ENCODE data around the gene KDM6A. TPM values are rescaled to one million over a fixed set of nuclear protein-coding genes. Genes with fewer than 3 reads are reported as not detected.

Gene KDM6A
- total RNA-seq, 1 experiment from 2014 or later = 42.8 TPM

GRCh38 chrX:44884944-44885343 is 12.0 kb downstream of the KDM6A start:
- H3K23me2 ChIP-seq (ENCODE audit: insufficient read length, low read depth, low read length, poor library complexity, severe bottlenecking) = no peaks in the 10 kb centered on the region
- H3K56ac ChIP-seq (ENCODE audit: insufficient read length, low read depth, low read length) = no peak overlapping the region
- H2AK5ac ChIP-seq (ENCODE audit: insufficient read length, low read length) = no peak overlapping the region
- H3K9ac ChIP-seq (ENCODE audit: extremely low read depth, insufficient read length, low read length) = no peak overlapping the region
- Mint-ChIP-seq H3K27ac (no peak overlapping the region), H3K4me3 (no peak overlapping the region), H3K4me1 (0 out of 4 replicates have a peak, but pooled peaks cover 0 to 3% of the 10 kb centered on the region in 2 experiments), H3K9me3 (peaks cover 53 to 71% of the 10 kb centered on the region in 2 experiments), H3K36me3 (ENCODE audit: insufficient read depth in 1 of 3, low read depth in 3 of 3) (peaks cover 3 to 9% (median 4%) of the 10 kb centered on the region in 3 experiments; a peak in 6 of 7 replicates), H3K27me3 (ENCODE audit: low read depth) (no peaks in the 10 kb centered on the region)
- H2BK5ac ChIP-seq (ENCODE audit: insufficient read length, low read length) = no peak overlapping the region
- no peak overlapping the region for H4K91ac ChIP-seq (ENCODE audit: insufficient read length, low read depth, low read length)
- H4K5ac ChIP-seq (ENCODE audit: insufficient read length, low read depth, low read length) = no peak overlapping the region
- no peak overlapping the region for H2AFZ ChIP-seq (ENCODE audit: low read length)
- DNase-seq = no peak
- no peak overlapping the region for H2BK120ac ChIP-seq (ENCODE audit: low read depth, low read length, poor library complexity, severe bottlenecking)
- no peak overlapping the region for H2BK15ac ChIP-seq (ENCODE audit: low read depth, low read length)
- H3K14ac ChIP-seq (ENCODE audit: insufficient read depth, low read length) = no peak overlapping the region
- whole genome bisulfite sequencing (ENCODE audit: extremely low coverage, insufficient read length, low lambda C conversion rate) = no CpG with 5 or more reads among the region's 4 CpGs
- H3T11ph ChIP-seq (ENCODE audit: low read length) = no peak overlapping the region
- H2BK12ac ChIP-seq (ENCODE audit: insufficient read length, low read depth, low read length) = no peak overlapping the region
- no peaks in the 10 kb centered on the region for H3K4me1 ChIP-seq (ENCODE audit: insufficient read depth, low read length)
- H3K9me3 ChIP-seq (ENCODE audit: control insufficient read depth, low read depth, low read length) = peaks cover 8% of the 10 kb centered on the region
- H3K27ac ChIP-seq (ENCODE audit: insufficient read length, low read depth, low read length) = no peak overlapping the region
- no peak overlapping the region for H3K4ac ChIP-seq (ENCODE audit: low read depth, low read length)
- H2BK20ac ChIP-seq (ENCODE audit: low read depth, low read length, poor library complexity, severe bottlenecking) = no peak overlapping the region
- H3K18ac ChIP-seq (ENCODE audit: insufficient read length, low read depth, low read length) = no peak overlapping the region
- no peak overlapping the region for H3K4me2 ChIP-seq (ENCODE audit: insufficient read depth, insufficient read length, low read length)
- H4K20me1 ChIP-seq (ENCODE audit: control insufficient read depth, insufficient read depth, insufficient read length) = no peaks in the 10 kb centered on the region
- H3K79me1 ChIP-seq (ENCODE audit: insufficient read depth, low read depth, low read length, poor library complexity, severe bottlenecking) = no peaks in the 10 kb centered on the region
- no peaks in the 10 kb centered on the region for H3K27me3 ChIP-seq (ENCODE audit: insufficient read depth, low read length)
- H4K8ac ChIP-seq (replicated peaks; ENCODE audit: insufficient read length, low read depth, low read length) = no peak overlapping the region
- H3K79me2 ChIP-seq (ENCODE audit: insufficient read depth, low read length) = peaks cover 17% of the 10 kb centered on the region; the same call in 1 of the 2 replicates
- no peak overlapping the region for H3K23ac ChIP-seq (ENCODE audit: insufficient read length, low read depth, low read length)
- TF ChIP-seq, protein P1, sequence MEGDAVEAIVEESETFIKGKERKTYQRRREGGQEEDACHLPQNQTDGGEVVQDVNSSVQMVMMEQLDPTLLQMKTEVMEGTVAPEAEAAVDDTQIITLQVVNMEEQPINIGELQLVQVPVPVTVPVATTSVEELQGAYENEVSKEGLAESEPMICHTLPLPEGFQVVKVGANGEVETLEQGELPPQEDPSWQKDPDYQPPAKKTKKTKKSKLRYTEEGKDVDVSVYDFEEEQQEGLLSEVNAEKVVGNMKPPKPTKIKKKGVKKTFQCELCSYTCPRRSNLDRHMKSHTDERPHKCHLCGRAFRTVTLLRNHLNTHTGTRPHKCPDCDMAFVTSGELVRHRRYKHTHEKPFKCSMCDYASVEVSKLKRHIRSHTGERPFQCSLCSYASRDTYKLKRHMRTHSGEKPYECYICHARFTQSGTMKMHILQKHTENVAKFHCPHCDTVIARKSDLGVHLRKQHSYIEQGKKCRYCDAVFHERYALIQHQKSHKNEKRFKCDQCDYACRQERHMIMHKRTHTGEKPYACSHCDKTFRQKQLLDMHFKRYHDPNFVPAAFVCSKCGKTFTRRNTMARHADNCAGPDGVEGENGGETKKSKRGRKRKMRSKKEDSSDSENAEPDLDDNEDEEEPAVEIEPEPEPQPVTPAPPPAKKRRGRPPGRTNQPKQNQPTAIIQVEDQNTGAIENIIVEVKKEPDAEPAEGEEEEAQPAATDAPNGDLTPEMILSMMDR (conservative IDR thresholded peaks at IDR 0.05) = no peak
